CD4-positive, CD25-positive, alpha-beta regulatory T cell (primary cell): ENCODE results near the gene TTC7B. TPM values are rescaled to one million over a fixed set of nuclear protein-coding genes. Genes with fewer than 3 reads are reported as not detected.
A peak's percentile ranks its signal among the peaks of the same experiment; 100 is the strongest.

ENCODE experiments used
- ATAC-seq, 2 donors: fragments of 150-1000 bp; cut with Tn5 transposase; one replicate each; pipeline ENCODE4 v1.10.0; 2021; ENCODE audit warnings: low read depth in 2 of 2, moderate number of reproducible peaks in 2 of 2, moderate library complexity in 1 of 2
- DNase-seq, 3 donors: peaks; one replicate each; pipeline versions ENCODE4 v3.0.0 to v3.0.0-alpha.2; 2012 to 2022; ENCODE audit warnings: mixed read lengths in 1 of 3
- H3K27ac ChIP-seq: one replicate; pipeline ENCODE4 v1.7.0; 2013; ENCODE audit warnings: mild to moderate bottlenecking, low read length; ENCODE audit not compliant: insufficient read depth, poor library complexity, severe bottlenecking
- H3K27me3 ChIP-seq: one replicate; pipeline ENCODE4 v1.7.0; 2013; ENCODE audit warnings: low read length; ENCODE audit not compliant: control insufficient read depth, insufficient read depth
- H3K36me3 ChIP-seq: one replicate; pipeline ENCODE4 v1.7.0; 2013; ENCODE audit warnings: mild to moderate bottlenecking, low read length, moderate library complexity; ENCODE audit not compliant: control insufficient read depth, insufficient read depth
- H3K4me1 ChIP-seq: 2 replicates; pipeline ENCODE4 v1.7.0; 2013; ENCODE audit warnings: mild to moderate bottlenecking, low read length; ENCODE audit not compliant: insufficient read depth, control insufficient read depth, poor library complexity, severe bottlenecking
- H3K4me3 ChIP-seq: one replicate; pipeline ENCODE4 v1.7.0; 2013; ENCODE audit warnings: low read depth, mild to moderate bottlenecking, low read length, moderate library complexity
- H3K9me3 ChIP-seq, 2 experiments: 1 replicate in 1 of 2; 2 replicates in 1 of 2; pipeline ENCODE4 v1.7.0; 2013; ENCODE audit warnings: low read length in 2 of 2, mild to moderate bottlenecking in 1 of 2, moderate library complexity in 1 of 2; ENCODE audit not compliant: control insufficient read depth in 2 of 2
- H3K27ac Mint-ChIP-seq, 3 donors: one replicate each; pipeline ENCODE4 v1.8.0; 2020 to 2022; ENCODE audit warnings: mild to moderate bottlenecking in 3 of 3, mixed read lengths in 3 of 3, moderate library complexity in 2 of 3
- H3K27me3 Mint-ChIP-seq: one replicate; pipeline ENCODE4 v1.8.0; 2022; ENCODE audit warnings: mild to moderate bottlenecking, mixed read lengths
- H3K36me3 Mint-ChIP-seq: one replicate; pipeline ENCODE4 v1.8.0; 2020; ENCODE audit warnings: mixed read lengths
- H3K4me1 Mint-ChIP-seq, 4 donors: one replicate each; pipeline ENCODE4 v1.8.0; 2020 to 2022; ENCODE audit warnings: mixed read lengths in 4 of 4, mild to moderate bottlenecking in 1 of 4
- H3K4me3 Mint-ChIP-seq, 4 donors: one replicate each; pipeline ENCODE4 v1.8.0; 2020 to 2022; ENCODE audit warnings: mild to moderate bottlenecking in 4 of 4, mixed read lengths in 4 of 4, moderate library complexity in 3 of 4
- H3K9me3 Mint-ChIP-seq, 7 donors: one replicate each; pipeline ENCODE4 v1.8.0; 2020 to 2022; ENCODE audit warnings: mixed read lengths in 7 of 7, mild to moderate bottlenecking in 3 of 7, moderate library complexity in 2 of 7
- polyA plus RNA-seq, 4 donors: library from polyadenylated mRNA; unstranded; fragments of 300-500 nt; fragmentation: Illumina TruSeq; gene quantifications; one replicate each; pipeline ENCODE4 v1.2.3, GENCODE V29; 2021
- total RNA-seq: library from RNA; stranded (reverse); gene quantifications from one replicate; pipeline ENCODE4 v1.2.3, GENCODE V29; 2022

The TTC7B gene
- total and polyA plus RNA-seq, 5 donors from 2014 or later: 0.88 to 7.8 (median 1.0) TPM

DNA sequence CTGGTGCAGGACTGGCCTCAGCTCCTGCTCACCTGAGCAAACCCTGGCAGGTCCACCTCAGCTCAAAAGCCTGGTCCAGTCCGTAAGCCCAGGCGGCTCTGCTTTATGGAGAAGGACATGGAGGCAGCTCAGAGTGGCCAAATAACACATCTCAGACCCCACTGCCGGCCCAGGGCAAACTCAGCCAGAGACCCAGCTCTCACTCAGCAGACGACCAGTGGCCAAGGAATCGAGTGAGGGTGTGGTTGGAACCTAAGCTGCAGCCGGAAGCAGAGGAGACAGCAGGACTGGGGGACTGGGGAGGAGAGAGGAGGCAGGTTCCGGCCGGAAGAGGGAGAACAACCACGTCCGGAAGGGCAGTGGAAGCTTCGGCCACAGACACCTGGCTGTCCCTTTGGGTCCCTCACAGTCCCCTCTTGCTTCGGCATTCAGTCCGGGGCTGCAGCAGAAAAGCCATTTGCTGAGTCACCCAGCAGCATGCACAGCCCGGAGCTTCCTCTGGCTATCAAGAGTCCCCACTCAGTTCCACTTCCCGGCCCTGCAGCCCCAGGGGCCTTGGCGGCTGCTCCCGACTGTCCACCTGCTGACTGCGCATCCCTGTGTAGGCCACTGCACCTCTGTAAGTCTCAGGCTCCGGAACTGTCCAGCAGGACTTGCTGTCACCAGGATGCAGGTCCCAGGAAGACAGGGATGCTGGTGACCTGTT lies 315.4 kb downstream of the TTC7B start:
- no peak for ATAC-seq
- H3K4me3 Mint-ChIP-seq: no peak overlapping the region
- Histone ChIP-seq H3K36me3 (no peaks in the 10 kb centered on the region), H3K4me1 (no peaks in the 10 kb centered on the region), H3K27ac (no peak overlapping the region), H3K27me3 (no peaks in the 10 kb centered on the region), H3K9me3 (no peaks in the 10 kb centered on the region), H3K4me3 (no peak overlapping the region)
- H3K4me1 Mint-ChIP-seq: peaks cover 0 to 9% (median under 1%) of the 10 kb centered on the region in 4 donors
- H3K27ac Mint-ChIP-seq: peak overlapping the region in 1 of 3 donors; percentile 25
- H3K9me3 Mint-ChIP-seq: peaks cover 0 to 5% (median 0%) of the 10 kb centered on the region in 7 donors
- H3K27me3 Mint-ChIP-seq: peaks cover 13% of the 10 kb centered on the region
- H3K36me3 Mint-ChIP-seq: peaks cover 3% of the 10 kb centered on the region
- peak in 1 of 3 donors; percentile 16 for DNase-seq

- H3K4me1 Mint-ChIP-seq: peaks cover 0 to 9% (median under 1%) of the 10 kb centered on the region in 4 donors
- H3K9me3 Mint-ChIP-seq: peaks cover 0 to 5% (median under 1%) of the 10 kb centered on the region in 7 donors
- H3K4me1 ChIP-seq: no peaks in the 10 kb centered on the region
- no peak overlapping the region for H3K4me3 ChIP-seq
- H3K9me3 ChIP-seq: no peaks in the 10 kb centered on the region
- H3K27ac ChIP-seq: no peak overlapping the region
- ATAC-seq: no peak
- H3K36me3 Mint-ChIP-seq: peaks cover 3% of the 10 kb centered on the region
- no peaks in the 10 kb centered on the region for H3K36me3 ChIP-seq
- H3K4me3 Mint-ChIP-seq: no peak overlapping the region
- peak overlapping the region in 1 of 3 donors; percentile 25 for H3K27ac Mint-ChIP-seq
- peaks cover 13% of the 10 kb centered on the region for H3K27me3 Mint-ChIP-seq
- H3K27me3 ChIP-seq: no peaks in the 10 kb centered on the region
- no peak for DNase-seq
These were observed 316.1 kb downstream of the TTC7B start for GRCh38 chr14:90499908-90500664.

DNA sequence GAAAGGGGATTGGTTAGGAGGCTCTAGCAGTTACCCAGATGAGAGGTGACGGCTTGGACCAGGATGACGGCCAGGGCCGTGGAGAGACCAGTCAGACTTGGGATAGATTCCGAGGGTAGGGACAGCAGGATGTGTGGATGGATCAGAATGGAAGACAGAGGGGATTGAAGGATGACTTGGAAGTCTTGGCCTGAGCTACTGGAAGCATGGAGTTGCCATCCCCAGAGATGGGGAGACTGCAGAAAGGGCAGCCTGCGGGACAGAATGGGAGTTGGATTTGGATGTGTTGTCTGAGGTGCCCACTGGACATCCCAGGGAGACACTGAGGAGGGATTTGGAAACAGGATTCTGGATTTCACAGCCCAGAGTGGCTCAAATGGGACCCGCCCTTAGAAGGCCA lies 317.1 kb downstream of the TTC7B start:
- no peak overlapping the region for H3K4me3 Mint-ChIP-seq

GRCh38 chr14:90498198-90498597 lies 318.0 kb downstream of the TTC7B start:
- H3K9me3 ChIP-seq: no peaks in the 10 kb centered on the region
- H3K36me3 Mint-ChIP-seq: peaks cover 3% of the 10 kb centered on the region
- no peak overlapping the region for H3K27ac ChIP-seq
- H3K4me3 Mint-ChIP-seq: no peak overlapping the region
- no peaks in the 10 kb centered on the region for H3K27me3 ChIP-seq
- ATAC-seq: no peak
- H3K4me1 Mint-ChIP-seq: peaks cover 0 to 9% (median under 1%) of the 10 kb centered on the region in 4 donors
- peaks cover 0 to 5% (median 2%) of the 10 kb centered on the region in 7 donors for H3K9me3 Mint-ChIP-seq
- no peak overlapping the region for H3K27ac Mint-ChIP-seq
- DNase-seq: no peak
- H3K4me1 ChIP-seq: no peaks in the 10 kb centered on the region
- H3K36me3 ChIP-seq: no peaks in the 10 kb centered on the region
- peaks cover 16% of the 10 kb centered on the region for H3K27me3 Mint-ChIP-seq
- no peak overlapping the region for H3K4me3 ChIP-seq

More for the DNA sequence above, 317.1 kb downstream of the TTC7B start:
- no peaks in the 10 kb centered on the region for H3K27me3 ChIP-seq
- H3K27ac Mint-ChIP-seq: no peak overlapping the region
- DNase-seq: no peak
- peaks cover 0 to 5% (median 1%) of the 10 kb centered on the region in 7 donors for H3K9me3 Mint-ChIP-seq
- peaks cover 13% of the 10 kb centered on the region for H3K27me3 Mint-ChIP-seq
- peaks cover 3% of the 10 kb centered on the region for H3K36me3 Mint-ChIP-seq
- no peaks in the 10 kb centered on the region for H3K4me1 ChIP-seq
- no peak overlapping the region for H3K4me3 ChIP-seq
- H3K27ac ChIP-seq: no peak overlapping the region
- H3K4me1 Mint-ChIP-seq: peaks cover 0 to 9% (median under 1%) of the 10 kb centered on the region in 4 donors
- H3K36me3 ChIP-seq: no peaks in the 10 kb centered on the region
- H3K9me3 ChIP-seq: no peaks in the 10 kb centered on the region
- no peak for ATAC-seq

GRCh38 chr14:90496379-90496778 lies 319.9 kb downstream of the TTC7B start:
- Mint-ChIP-seq H3K27me3 (peaks cover 6% of the 10 kb centered on the region), H3K36me3 (peaks cover 3% of the 10 kb centered on the region), H3K27ac (no peak overlapping the region), H3K9me3 (peaks cover 0 to 5% (median 0%) of the 10 kb centered on the region in 7 donors), H3K4me1 (peaks cover 0 to 8% (median under 1%) of the 10 kb centered on the region in 4 donors), H3K4me3 (no peak overlapping the region)
- Histone ChIP-seq H3K9me3 (no peaks in the 10 kb centered on the region), H3K4me3 (no peak overlapping the region), H3K36me3 (no peaks in the 10 kb centered on the region), H3K27ac (no peak overlapping the region), H3K4me1 (no peaks in the 10 kb centered on the region), H3K27me3 (no peaks in the 10 kb centered on the region)
- DNase-seq (no peak), ATAC-seq (no peak)

DNA sequence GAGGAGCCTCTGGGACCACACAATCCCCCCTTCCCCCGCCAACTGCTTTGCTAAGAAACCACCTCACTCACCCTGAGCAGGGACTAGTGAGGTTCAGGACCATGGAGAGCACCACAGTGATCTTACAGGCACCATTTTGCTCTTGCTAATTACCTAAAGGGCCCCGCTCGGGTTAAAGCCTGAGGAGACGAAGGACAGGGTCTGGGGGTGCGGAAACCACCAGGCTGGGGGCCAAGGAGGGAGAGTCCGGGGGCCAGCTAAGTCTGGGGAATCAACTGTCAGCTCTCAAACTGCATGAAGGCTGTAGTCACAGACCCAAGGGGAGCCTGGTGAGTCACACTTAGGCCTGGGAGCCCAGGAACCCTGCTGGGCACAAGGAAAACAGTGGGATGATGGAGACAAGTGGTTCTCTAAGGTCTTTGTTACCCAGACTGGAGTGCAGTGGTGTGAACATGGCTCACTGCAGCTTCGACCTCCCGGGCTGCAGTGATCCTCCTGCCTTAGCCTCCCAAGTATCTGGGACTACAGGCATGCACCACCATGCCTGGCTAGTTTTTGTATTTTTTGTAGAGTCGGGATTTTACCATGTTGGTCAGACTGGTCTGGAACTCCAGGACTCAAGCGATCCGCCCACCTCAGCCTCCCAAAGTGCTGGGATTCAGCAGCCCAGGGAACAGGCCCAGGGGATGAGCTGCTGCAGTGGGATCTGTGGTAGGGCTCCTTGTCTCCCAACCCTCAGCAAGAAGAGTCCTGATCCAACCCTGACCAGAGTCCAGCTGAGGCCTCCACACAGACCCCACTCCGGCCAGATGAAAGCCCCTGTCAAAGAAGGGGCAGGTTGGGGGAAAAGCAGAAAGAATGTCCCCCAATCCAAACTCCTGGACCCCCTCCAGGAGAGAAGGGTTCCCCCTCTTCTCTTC lies 320.6 kb downstream of the TTC7B start:
- H3K36me3 Mint-ChIP-seq: peaks cover 3% of the 10 kb centered on the region
- H3K4me3 ChIP-seq: no peak overlapping the region
- H3K36me3 ChIP-seq: no peaks in the 10 kb centered on the region
- peaks cover 0 to 7% (median 0%) of the 10 kb centered on the region in 7 donors for H3K9me3 Mint-ChIP-seq
- H3K4me1 Mint-ChIP-seq: peaks cover 0 to 6% (median under 1%) of the 10 kb centered on the region in 4 donors
- ATAC-seq (no peak), DNase-seq (peak; percentile 9 to 58 (median 49))
- peaks cover 10% of the 10 kb centered on the region for H3K27me3 Mint-ChIP-seq
- H3K27ac Mint-ChIP-seq: no peak overlapping the region
- H3K27me3 ChIP-seq: no peaks in the 10 kb centered on the region
- H3K9me3 ChIP-seq: no peaks in the 10 kb centered on the region
- H3K4me3 Mint-ChIP-seq: no peak overlapping the region
- no peak overlapping the region for H3K27ac ChIP-seq
- no peaks in the 10 kb centered on the region for H3K4me1 ChIP-seq

DNA sequence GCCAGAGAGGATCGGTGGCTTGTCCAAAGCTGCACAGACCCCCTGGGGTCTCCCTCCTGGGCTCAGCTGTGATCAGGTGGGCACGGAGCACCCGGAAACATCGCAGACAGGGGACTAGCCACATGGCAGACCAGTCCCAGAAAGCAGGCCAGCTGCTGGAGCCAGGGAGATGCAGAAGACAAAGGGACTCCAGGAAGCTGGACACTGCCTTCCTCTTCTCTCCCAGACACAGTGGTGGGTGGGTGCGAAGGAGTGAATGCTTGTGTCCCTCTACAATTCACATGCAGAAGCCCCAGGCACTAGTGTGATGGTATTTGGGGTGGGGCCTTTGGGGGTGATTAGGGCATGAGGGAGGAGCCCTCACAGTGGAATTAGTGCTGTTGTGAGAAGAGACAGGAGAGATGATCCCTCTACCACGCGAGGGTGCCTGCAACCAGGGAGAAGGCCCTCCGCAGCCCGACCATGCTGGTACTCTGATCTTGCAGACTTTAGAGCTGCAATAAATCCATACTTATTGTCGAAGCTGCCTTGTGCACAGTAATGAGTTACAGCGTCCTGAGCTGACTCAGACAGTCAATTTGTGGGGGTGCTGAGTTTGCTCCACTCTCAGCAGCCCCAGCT lies 324.2 kb downstream of the TTC7B start:
- peaks cover 0 to 4% (median 3%) of the 10 kb centered on the region in 7 donors for H3K9me3 Mint-ChIP-seq
- Histone ChIP-seq H3K4me3 (no peak overlapping the region), H3K36me3 (no peaks in the 10 kb centered on the region), H3K27ac (no peak overlapping the region), H3K9me3 (no peaks in the 10 kb centered on the region), H3K27me3 (no peaks in the 10 kb centered on the region), H3K4me1 (no peaks in the 10 kb centered on the region)
- peaks cover 14% of the 10 kb centered on the region for H3K27me3 Mint-ChIP-seq
- H3K36me3 Mint-ChIP-seq: no peaks in the 10 kb centered on the region
- DNase-seq (no peak), ATAC-seq (no peak)
- H3K27ac Mint-ChIP-seq: no peak overlapping the region
- H3K4me3 Mint-ChIP-seq: no peak overlapping the region
- peaks cover 0 to 5% (median 0%) of the 10 kb centered on the region in 4 donors for H3K4me1 Mint-ChIP-seq
